HG02973 (cell line): ENCODE results near the gene AP1S3.
A peak's percentile ranks its signal among the peaks of the same experiment; 100 is the strongest.
"Not testable (repeated sequence)": the region's sequence is repeated elsewhere in the genome, so short reads cannot be mapped to it uniquely, and the experiment has no call there.

ENCODE experiments used
- ATAC-seq: cut with Tn5 transposase; IDR thresholded peaks from one replicate; pipeline ENCODE4 v1.9.1; 2021; ENCODE audit warnings: moderate library complexity; ENCODE audit not compliant: unreplicated experiment

The AP1S3 gene

GRCh38 chr2:223811757-223812156 is 25.6 kb downstream of the AP1S3 start:
- no peak for ATAC-seq

- ATAC-seq: no peak
Observed at GRCh38 chr2:223805008-223805407, 32.4 kb downstream of the AP1S3 start.

- ATAC-seq: no peak
Observed at GRCh38 chr2:223801736-223802135, 35.6 kb downstream of the AP1S3 start.

- ATAC-seq: no peak
Observed at GRCh38 chr2:223800908-223801307, 36.5 kb downstream of the AP1S3 start.

GRCh38 chr2:223797811-223798721 is 39.3 kb downstream of the AP1S3 start:
- peak; percentile 99 for ATAC-seq

- ATAC-seq: no peak
Observed at GRCh38 chr2:223797037-223797436, 40.3 kb downstream of the AP1S3 start.

GRCh38 chr2:223789423-223789822 is 48.0 kb downstream of the AP1S3 start:
- ATAC-seq: no peak

- no peak for ATAC-seq
Observed at GRCh38 chr2:223788826-223789225, 48.6 kb downstream of the AP1S3 start.

GRCh38 chr2:223788106-223788505 is 49.3 kb downstream of the AP1S3 start:
- ATAC-seq: not testable (repeated sequence)

GRCh38 chr2:223787358-223787757 is 50.0 kb downstream of the AP1S3 start:
- peak; percentile 50 for ATAC-seq

GRCh38 chr2:223786943-223787342 is 50.4 kb downstream of the AP1S3 start:
- peak; percentile 45 for ATAC-seq

GRCh38 chr2:223786236-223786635 is 51.1 kb downstream of the AP1S3 start:
- no peak for ATAC-seq

GRCh38 chr2:223784221-223784772 is 53.1 kb downstream of the AP1S3 start:
- ATAC-seq: no peak

- no peak for ATAC-seq
Observed at GRCh38 chr2:223782629-223783028, 54.8 kb downstream of the AP1S3 start.

- ATAC-seq: no peak
Observed at GRCh38 chr2:223781560-223781959, 55.8 kb downstream of the AP1S3 start.

- ATAC-seq: peak; percentile 75
Observed at GRCh38 chr2:223779877-223780276, 57.5 kb downstream of the AP1S3 start.

GRCh38 chr2:223774193-223774592 is 63.2 kb downstream of the AP1S3 start:
- no peak for ATAC-seq

- no peak for ATAC-seq
Observed at GRCh38 chr2:223772363-223772762, 65.0 kb downstream of the AP1S3 start.

- ATAC-seq: no peak
Observed at GRCh38 chr2:223771475-223771874, 65.9 kb downstream of the AP1S3 start.

- no peak for ATAC-seq
Observed at GRCh38 chr2:223768179-223768578, 69.2 kb downstream of the AP1S3 start.

- ATAC-seq: no peak
Observed at GRCh38 chr2:223767341-223767740, 70.0 kb downstream of the AP1S3 start.

- ATAC-seq: no peak
Observed at GRCh38 chr2:223765221-223765785, 72.1 kb downstream of the AP1S3 start.
